Head of caudate nucleus (tissue), 42 donors: ENCODE results near the gene BCL11A.

Experiments
- DNase-seq, 42 donors: peaks; one replicate each; pipeline versions ENCODE4 v3.0.0 to v3.0.0-alpha.2; 2020 to 2021; ENCODE audit warnings: mixed read lengths in 7 of 42
- intact Hi-C: fragments of 100-400 bp; cut with DNase I; formaldehyde crosslinking; loops from one replicate; pipeline ENCODE4 v1.15.0; 2022

Gene BCL11A

DNA sequence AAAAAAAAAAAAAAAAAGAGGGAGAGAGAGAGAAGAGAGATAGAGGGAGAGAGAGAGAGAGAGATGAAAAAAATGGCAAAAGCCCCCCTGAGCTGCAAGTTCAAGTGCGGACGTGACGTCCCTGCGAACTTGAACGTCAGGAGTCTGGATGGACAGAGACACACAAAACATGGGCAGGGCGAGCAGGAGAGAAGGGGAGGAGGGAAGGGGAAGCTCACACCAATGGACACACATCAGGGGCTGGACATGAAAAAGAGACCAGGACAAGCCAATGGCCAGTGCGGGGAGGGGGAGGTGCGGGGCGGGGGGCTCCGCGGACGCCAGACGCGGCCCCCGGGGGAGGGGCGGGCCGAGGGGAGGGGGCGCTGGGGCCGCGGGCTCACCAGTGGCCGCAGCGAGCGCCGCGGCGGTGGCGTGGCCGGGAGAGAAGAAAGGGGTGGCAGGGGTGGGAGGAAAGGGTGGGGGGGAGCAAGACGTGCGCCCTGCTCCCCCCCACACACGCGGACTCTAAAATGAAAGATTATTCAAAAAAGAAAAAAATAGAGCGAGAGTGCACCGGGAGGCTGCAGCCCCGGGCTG is at the start of gene BCL11A:
TSS of gene BCL11A (minus strand) at position 160 of the 579 bp plus-strand sequence. CDS start 384 bp downstream, outside the sequence.
- intact Hi-C loops = loop anchor here (5.0 kb wide), 2 partner anchors 256 to 1251 kb away; no protein-coding TSS in a partner anchor
- DNase-seq = peak in 12 of 42 donors; percentile 25 to 74 (median 46)

DNA sequence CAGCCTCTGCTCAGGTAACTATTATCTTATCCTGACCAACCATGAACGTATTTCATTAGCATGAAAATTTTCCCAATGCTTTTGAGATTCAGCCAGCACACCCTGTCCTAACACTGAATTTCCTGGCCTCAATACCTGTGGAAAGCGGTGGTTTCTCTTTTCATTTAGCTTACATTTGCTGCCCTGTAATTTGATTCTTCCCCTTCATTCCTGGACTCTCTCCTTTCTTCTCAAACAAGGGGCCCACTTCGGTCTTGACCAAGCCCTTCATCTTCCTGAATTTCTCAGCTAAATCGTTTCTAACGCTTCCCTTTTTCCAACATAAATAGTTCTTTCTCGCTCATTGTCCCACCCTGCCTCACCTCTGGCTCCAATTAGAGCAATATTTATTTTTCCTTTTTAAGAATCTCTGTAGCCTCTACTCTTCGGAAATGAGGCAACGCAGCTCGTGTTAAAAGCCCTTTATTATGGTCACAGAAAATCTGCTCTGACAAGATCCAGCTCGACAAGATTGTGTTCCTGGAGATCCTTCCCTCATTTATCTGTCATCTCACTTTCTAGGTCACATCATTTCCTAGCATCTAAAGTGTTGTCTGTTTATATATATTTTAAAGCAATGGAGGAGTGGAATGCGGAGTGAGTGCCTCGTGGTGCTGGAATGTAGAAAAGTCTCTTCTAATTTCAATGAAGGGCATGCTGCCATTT is 49.5 kb upstream of the BCL11A start:
- intact Hi-C loops = no loop called here
- DNase-seq = no peak

DNA sequence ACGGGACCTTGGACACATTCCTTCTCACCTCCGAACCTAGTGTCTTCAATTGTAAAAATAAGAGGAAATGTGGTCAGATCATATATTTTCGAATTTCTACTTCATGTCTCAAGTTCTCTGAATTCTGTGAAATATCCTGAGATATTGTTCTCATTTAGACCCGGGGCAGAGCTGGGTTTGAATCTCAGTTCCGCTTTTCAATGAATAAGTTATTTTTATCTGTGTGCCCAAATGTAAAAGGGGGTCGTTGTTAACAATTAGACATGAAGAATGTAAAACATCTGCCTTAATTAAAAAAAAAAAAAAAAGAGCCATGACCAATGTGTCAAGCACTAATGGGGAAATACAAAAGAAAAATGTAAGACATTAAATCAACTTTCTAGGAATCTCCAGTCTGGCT is 48.9 kb upstream of the BCL11A start:
- intact Hi-C loops = no loop called here
- DNase-seq = peak in 1 of 42 donors; percentile 12

DNA sequence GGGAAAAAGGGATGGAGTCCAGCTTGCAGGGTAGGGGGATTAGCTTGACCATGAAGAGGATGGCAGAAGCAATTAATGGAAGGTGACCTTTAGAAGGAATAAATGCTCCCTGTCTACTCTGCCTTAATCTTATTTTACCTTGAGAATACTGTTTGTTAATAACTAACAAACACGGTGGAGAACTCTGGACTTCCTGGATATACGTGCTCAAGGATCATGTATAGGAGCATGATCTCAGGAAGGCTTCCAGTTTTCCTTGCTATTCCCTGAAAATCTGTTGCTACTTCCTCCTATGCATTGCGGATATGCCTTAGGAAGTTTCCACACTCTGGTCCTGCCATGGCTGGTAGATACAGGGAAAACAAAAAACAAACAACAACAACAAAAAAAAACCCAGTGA is 44.8 kb upstream of the BCL11A start:
- no peak for DNase-seq
- intact Hi-C loops = no loop called here

DNA sequence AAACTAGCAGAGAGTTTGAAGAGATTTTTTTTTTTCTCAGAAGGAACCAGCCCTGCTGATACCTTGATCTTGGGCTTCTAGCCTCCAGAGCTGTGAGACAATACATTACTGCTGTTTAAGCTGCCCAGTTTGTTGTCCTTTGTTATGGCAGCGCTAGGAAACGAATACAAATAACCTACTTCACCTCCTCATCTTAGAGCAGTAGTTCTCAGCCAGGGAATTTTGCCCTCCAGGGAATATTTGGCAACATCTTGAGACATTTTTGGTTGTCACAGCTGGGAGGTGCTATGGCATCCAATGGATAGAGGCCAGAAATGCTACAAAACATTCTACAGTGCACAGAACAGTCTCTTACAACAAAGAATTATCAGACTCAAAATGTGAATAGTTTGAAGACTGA is 43.9 kb upstream of the BCL11A start:
- DNase-seq = no peak
- intact Hi-C loops = no loop called here

DNA sequence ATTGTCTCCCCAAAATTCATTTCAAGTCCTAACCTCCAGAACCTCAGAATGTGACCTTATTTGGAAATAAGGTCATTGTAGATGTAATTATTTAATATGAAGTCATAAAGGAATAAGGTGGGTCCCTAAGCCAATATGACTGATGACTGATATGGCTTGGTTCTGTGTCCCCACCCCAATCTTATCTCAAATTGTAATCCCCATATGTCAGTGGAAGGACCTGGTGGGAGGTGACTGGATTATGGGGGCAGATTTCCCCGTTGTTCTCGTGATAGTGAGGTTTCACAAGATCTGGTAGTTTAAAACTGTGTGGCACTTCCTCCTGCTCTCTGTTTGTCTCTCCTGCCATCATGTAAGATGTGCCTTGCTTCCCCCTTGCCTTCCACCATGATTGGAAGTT is 43.0 kb upstream of the BCL11A start:
- intact Hi-C loops = no loop called here
- no peak for DNase-seq

GRCh38 chr2:60595953-60596352 is 42.5 kb upstream of the BCL11A start:
- DNase-seq = no peak
- intact Hi-C loops = no loop called here

GRCh38 chr2:60589104-60589503 is 35.6 kb upstream of the BCL11A start:
- intact Hi-C loops = no loop called here
- no peak for DNase-seq

GRCh38 chr2:60586081-60586480 is 32.6 kb upstream of the BCL11A start:
- no peak for DNase-seq
- intact Hi-C loops = no loop called here

DNA sequence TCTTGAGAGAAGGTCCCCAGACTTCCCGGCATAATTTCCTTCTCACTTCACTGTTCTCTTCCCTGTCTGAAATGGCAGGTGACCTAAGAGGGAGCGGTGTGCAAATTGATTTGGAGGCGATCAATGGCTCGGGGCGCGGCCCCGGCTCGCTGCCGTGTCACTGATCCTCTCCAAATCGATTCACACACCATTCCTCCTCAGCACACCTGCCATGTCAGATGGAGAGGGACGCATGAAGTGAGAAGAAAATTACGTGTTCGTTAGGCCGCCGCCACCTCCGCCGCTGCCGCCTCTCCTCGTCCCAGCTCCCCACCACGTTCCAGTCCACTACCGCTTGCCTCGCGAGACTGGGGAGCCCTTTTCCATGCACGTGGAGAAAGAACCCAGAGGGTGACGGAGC is 31.8 kb upstream of the BCL11A start:
- DNase-seq = no peak
- intact Hi-C loops = no loop called here

- no peak for DNase-seq
- intact Hi-C loops = no loop called here
These were observed 30.1 kb upstream of the BCL11A start for GRCh38 chr2:60583604-60584003.

GRCh38 chr2:60581433-60582282 is 28.2 kb upstream of the BCL11A start:
- intact Hi-C loops = no loop called here

GRCh38 chr2:60577682-60578283 is 24.3 kb upstream of the BCL11A start:
- intact Hi-C loops = no loop called here
- no peak for DNase-seq

More at GRCh38 chr2:60581433-60582282, 28.2 kb upstream of the BCL11A start:
- DNase-seq = peak; percentile 42 to 92 (median 82)

GRCh38 chr2:60573251-60573650 is 19.8 kb upstream of the BCL11A start:
- DNase-seq = no peak
- intact Hi-C loops = no loop called here

DNA sequence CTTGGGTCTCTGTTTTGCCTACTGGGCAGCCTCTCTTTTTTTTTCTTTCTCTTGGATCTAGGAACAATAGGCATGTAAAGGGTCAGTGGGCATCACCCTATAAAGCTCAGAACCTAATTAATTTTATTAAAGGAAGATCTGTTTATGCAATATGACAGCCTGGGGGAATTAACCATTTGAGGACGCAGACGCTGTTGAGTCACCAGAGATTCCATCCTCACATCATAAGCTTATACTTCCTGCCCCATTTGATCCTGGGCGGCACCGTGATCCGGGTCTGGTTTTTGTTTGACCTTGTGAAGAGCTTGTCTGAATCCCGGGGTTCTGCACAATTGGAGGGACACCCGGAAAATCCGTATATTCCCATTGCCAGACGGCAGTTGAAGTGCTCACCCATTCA is 16.8 kb upstream of the BCL11A start:
- DNase-seq = no peak
- intact Hi-C loops = no loop called here

DNA sequence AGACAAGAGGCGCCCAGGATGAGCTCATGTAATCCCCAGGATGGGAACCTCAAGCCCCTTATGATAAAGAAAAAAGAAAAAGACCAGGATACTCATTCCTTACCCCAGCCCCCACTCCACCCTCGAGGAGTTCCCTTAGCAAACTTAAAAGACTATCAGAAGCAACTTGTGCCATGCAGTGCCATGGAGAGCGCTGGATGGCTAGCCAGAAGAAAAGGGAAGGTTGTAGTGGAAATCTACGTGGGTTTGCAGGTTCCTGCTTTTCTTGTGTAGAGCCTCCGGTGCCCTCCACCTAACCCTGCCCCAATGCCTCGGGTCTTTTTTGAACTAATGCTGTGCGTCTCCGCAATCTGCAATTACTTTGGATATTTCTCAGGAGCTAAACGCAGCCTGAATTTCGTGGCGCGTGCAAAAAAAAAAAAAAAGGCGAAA is 16.2 kb upstream of the BCL11A start:
- DNase-seq = peak in 3 of 42 donors; percentile 11 to 39 (median 19)
- intact Hi-C loops = no loop called here

DNA sequence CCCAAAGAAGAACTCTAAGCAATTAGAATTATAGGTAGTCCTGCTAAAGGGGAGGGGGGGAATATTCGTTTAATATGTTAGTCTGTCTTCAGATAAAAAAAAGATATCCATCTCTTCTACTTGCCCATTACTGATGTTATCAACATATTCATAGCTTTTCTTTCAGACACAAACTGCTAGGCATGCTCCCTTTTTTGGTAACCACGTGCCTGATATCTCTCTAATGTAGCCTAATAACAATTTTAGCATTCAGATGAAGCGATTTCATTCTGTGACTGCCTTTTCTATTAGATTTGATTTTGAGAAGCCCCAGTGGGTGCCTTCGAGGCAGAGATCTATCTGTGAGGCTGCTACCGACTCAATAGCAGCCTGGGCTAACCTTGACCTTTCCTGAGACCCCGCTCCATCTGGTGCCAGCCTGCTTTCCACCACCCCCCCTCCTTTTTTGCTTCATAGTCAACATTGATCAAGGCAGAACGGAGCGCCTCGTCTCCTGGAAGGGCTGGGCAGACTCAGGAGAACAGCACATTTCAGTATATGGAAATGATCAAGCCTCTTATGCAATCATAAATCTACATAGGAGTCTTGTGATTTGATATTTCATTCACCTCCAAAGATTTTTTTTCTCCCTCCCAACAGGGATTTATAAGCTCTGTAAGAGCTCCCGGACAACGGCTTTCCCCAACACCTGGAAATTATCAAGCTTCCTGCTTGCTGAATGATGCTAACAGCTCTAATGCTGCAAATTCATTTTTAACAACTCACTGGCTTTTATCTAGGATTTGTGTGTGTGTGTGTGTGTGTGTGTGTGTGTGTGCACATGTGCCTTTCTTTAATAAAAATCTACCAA is 14.7 kb upstream of the BCL11A start:
- peak in 17 of 42 donors; percentile 29 to 72 (median 51) for DNase-seq
- intact Hi-C loops = no loop called here

DNA sequence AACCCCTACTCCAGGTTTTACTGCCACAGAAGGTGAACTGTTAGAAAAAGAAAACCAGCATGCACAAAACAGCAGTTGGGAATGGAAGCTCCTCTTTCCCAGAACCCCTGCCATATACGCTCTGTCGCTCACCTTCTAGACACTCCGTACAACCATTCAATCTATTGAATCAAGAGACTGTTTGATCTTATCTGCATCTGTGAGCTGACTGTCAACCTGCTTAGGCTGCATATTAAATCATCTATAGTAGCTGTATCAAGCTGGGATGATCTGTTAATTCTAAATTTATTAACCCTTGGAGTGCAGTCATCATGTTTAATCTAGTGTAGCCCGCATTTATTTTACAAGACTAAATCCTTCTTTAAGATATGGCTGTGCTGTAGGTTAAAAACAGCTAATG is 13.6 kb upstream of the BCL11A start:
- intact Hi-C loops = no loop called here
- no peak for DNase-seq

GRCh38 chr2:60565472-60565871 is 12.0 kb upstream of the BCL11A start:
- peak in 14 of 42 donors; percentile 33 to 73 (median 56) for DNase-seq

More at GRCh38 chr2:60565472-60565871, 12.0 kb upstream of the BCL11A start:
- intact Hi-C loops = no loop called here
